Lung (tissue), 12 donors: ENCODE data around the gene C8A. TPM values are rescaled to one million over a fixed set of nuclear protein-coding genes. Genes with fewer than 3 reads are reported as not detected.

Experiments
- ATAC-seq: fragments of 200-7000 bp; cut with Tn5 transposase; one replicate; pipeline ENCODE4 v1.9.1; 2020; ENCODE audit warnings: moderate number of reproducible peaks; ENCODE audit not compliant: insufficient read depth, low FRiP score
- DNase-seq, 3 donors: peaks; one replicate each; pipeline ENCODE4 v3.0.0-alpha.2; 2013 to 2017
- H3K27ac ChIP-seq, 2 donors: one replicate each; pipeline ENCODE4 v1.5.1; 2013; ENCODE audit warnings: mild to moderate bottlenecking in 2 of 2, moderate library complexity in 2 of 2, control low read depth in 1 of 2, inconsistent platforms in 1 of 2, low read depth in 1 of 2, low read length in 1 of 2
- H3K27me3 ChIP-seq, 3 donors: one replicate each; pipeline ENCODE4 v1.5.1; 2013; ENCODE audit warnings: low read length in 2 of 3; ENCODE audit not compliant: control insufficient read depth in 3 of 3, insufficient read depth in 3 of 3
- H3K36me3 ChIP-seq, 4 donors: one replicate each; pipeline ENCODE4 v1.5.1; 2013; ENCODE audit warnings: low read length in 4 of 4, mild to moderate bottlenecking in 1 of 4, moderate library complexity in 1 of 4; ENCODE audit not compliant: control insufficient read depth in 4 of 4, insufficient read depth in 4 of 4
- H3K4me1 ChIP-seq, 5 donors: one replicate each; pipeline ENCODE4 v1.5.1; 2013; ENCODE audit warnings: low read length in 5 of 5, mild to moderate bottlenecking in 2 of 5, moderate library complexity in 1 of 5; ENCODE audit not compliant: control insufficient read depth in 5 of 5, insufficient read depth in 5 of 5
- H3K4me3 ChIP-seq: one replicate; pipeline ENCODE4 v1.5.1; 2013; ENCODE audit warnings: mild to moderate bottlenecking, control low read depth, moderate library complexity
- H3K9ac ChIP-seq, 2 donors: one replicate each; pipeline ENCODE4 v1.5.1; 2013; ENCODE audit warnings: low read length in 2 of 2, control low read depth in 1 of 2; ENCODE audit not compliant: insufficient read depth in 1 of 2
- H3K9me3 ChIP-seq, 4 donors: one replicate each; pipeline ENCODE4 v1.5.1; 2013; ENCODE audit warnings: low read length in 3 of 4, mild to moderate bottlenecking in 1 of 4, moderate library complexity in 1 of 4; ENCODE audit not compliant: control insufficient read depth in 4 of 4, insufficient read depth in 3 of 4
- CTCF ChIP-seq: IDR thresholded peaks from 2 replicates; pipeline ENCODE4 v1.5.1; 2012; ENCODE audit warnings: mild to moderate bottlenecking; ENCODE audit errors: control extremely low read depth, extremely low read depth
- WGBS, 2 donors: extraction: QIAGEN DNeasy Blood & Tissue Kit; methylation state at CpG; one replicate each; pipeline ENCODE4 v1.1.7; 2013; 5-methylcytosine and 5-hydroxymethylcytosine counted together
- polyA plus RNA-seq, 2 donors: library from polyadenylated mRNA; stranded (reverse); fragments of 200-250 nt; gene quantifications; one replicate each; pipeline ENCODE4 v1.2.1, GENCODE V29; 2013
- total RNA-seq, 2 donors: library from RNA; depleted of rRNA in 1 of 2; stranded (reverse); fragments of >200 nt in 1 of 2; gene quantifications; one replicate each; pipeline ENCODE4 v1.2.1, GENCODE V29; 2014 to 2021
- donor health status: control.
- donor health status: control.
- donor health status: Bipolar disorder and iron deficiency.
- donor health status: healthy.
- donor health status: DM: yes; HTN: yes; CAD: no.

Gene C8A
- total and polyA plus RNA-seq, 4 donors = 0.12 to 1.4 TPM; not detected in 2

GRCh38 chr1:56856186-56856585 is 1.6 kb downstream of the C8A start:
- TF ChIP-seq CTCF = no peak
- H3K27me3 ChIP-seq = peaks cover 0 to 5% (median 0%) of the 10 kb centered on the region in 3 donors
- ATAC-seq = no peak
- no peak overlapping the region for H3K9ac ChIP-seq
- DNase-seq = no peak
- H3K4me3 ChIP-seq = no peak overlapping the region
- no peaks in the 10 kb centered on the region for H3K36me3 ChIP-seq
- no peaks in the 10 kb centered on the region for H3K4me1 ChIP-seq
- no peak overlapping the region for H3K27ac ChIP-seq
- H3K9me3 ChIP-seq = no peaks in the 10 kb centered on the region

GRCh38 chr1:56859287-56859686 is 4.7 kb downstream of the C8A start:
- H3K9ac ChIP-seq = no peak overlapping the region
- H3K4me1 ChIP-seq = no peaks in the 10 kb centered on the region
- no peak for TF ChIP-seq CTCF
- H3K27ac ChIP-seq = no peak overlapping the region
- H3K36me3 ChIP-seq = no peaks in the 10 kb centered on the region
- DNase-seq (no peak), ATAC-seq (no peak)
- peaks cover 0 to 5% (median 0%) of the 10 kb centered on the region in 3 donors for H3K27me3 ChIP-seq
- no peaks in the 10 kb centered on the region for H3K9me3 ChIP-seq
- H3K4me3 ChIP-seq = no peak overlapping the region

GRCh38 chr1:56863265-56863992 is 8.8 kb downstream of the C8A start:
- no peaks in the 10 kb centered on the region for H3K36me3 ChIP-seq
- no peak for TF ChIP-seq CTCF
- H3K27me3 ChIP-seq = no peaks in the 10 kb centered on the region
- H3K4me3 ChIP-seq = no peak overlapping the region
- ATAC-seq (no peak), DNase-seq (no peak)
- 83 to 87% methylated on average over 3 of the region's 3 CpGs for WGBS, 2 donors
- H3K9me3 ChIP-seq = peaks cover 0 to 2% (median 0%) of the 10 kb centered on the region in 4 donors
- no peaks in the 10 kb centered on the region for H3K4me1 ChIP-seq
- H3K9ac ChIP-seq = no peak overlapping the region
- no peak overlapping the region for H3K27ac ChIP-seq

GRCh38 chr1:56864430-56864829 is 9.8 kb downstream of the C8A start:
- Histone ChIP-seq H3K27me3 (no peaks in the 10 kb centered on the region), H3K4me1 (no peaks in the 10 kb centered on the region), H3K4me3 (no peak overlapping the region), H3K9ac (no peak overlapping the region), H3K9me3 (peaks cover 0 to 2% (median 0%) of the 10 kb centered on the region in 4 donors), H3K36me3 (no peaks in the 10 kb centered on the region), H3K27ac (no peak overlapping the region)
- 69% methylated on average over 2 of the region's 2 CpGs for WGBS, 2 donors
- ATAC-seq (no peak), DNase-seq (no peak)
- TF ChIP-seq CTCF = no peak
